GM21528 (cell line): ENCODE results near the gene CHST11.

Experiments used
- ATAC-seq: cut with Tn5 transposase; IDR thresholded peaks from one replicate; pipeline ENCODE4 v1.9.1; 2021; ENCODE audit warnings: mild to moderate bottlenecking, moderate library complexity; ENCODE audit not compliant: unreplicated experiment, low FRiP score

Gene CHST11

DNA sequence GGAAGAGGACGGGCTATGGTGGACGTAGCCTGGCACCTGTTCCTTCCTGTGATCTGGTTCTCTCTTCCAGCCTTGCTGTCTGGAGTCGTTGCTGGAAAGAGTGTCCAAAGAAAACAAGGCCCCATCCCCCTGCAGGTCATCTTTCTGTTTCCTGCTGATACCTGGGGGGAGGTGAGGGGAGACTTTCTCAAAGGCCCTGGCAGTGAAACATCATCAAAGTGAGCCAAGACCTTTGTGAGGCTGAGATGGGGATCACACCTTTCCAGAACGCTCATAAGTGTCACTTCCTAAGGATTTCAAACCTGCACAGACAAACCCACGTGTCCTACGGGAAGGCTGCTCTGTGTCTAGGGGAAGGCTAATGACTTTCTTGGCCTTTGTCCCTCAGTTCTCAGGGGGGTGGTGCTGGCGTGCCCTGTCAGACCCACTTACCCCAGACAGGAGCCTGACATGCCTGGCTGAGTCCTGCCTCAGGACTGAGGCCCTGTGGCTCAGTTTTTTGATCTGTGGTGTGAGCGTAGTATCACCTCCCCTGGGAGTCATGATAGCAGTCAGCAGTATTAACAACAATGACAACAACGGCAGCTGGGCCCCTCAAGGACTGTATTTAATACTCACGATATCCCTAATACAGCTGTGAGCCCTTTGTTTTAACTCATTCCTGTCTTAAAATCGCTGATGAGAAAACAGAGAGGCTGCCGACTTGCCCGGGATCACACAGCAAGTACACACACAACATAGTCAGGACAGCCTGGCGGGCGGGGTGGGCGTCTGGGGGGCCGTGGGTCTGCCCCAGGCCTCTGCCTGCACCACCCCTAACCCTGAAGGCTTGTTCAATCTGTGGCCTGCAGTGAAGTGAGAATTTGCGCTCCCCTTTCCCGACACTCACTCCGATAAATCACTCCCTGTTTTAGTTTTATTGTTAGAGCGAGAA is 266.1 kb downstream of the CHST11 start:
- ATAC-seq, result no peak

DNA sequence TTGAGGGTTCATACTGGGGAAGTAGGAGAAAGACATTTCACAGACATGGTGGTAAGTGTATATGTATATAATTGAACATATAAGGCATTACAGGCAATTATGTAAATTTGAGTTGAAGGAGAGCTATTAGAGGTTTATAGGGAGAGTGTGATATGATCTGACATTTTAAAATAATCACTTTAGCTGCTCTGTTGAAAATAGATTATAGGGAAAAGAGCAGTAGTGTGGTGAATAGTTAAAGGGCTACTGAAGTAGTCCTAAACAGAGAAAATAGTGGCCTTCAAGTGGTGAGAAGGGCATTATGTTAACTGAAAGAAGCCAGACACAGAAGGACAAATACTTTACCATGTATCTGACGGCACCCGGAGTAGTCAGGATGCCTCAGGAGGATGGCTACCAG is 267.1 kb downstream of the CHST11 start:
- ATAC-seq, result no peak

DNA sequence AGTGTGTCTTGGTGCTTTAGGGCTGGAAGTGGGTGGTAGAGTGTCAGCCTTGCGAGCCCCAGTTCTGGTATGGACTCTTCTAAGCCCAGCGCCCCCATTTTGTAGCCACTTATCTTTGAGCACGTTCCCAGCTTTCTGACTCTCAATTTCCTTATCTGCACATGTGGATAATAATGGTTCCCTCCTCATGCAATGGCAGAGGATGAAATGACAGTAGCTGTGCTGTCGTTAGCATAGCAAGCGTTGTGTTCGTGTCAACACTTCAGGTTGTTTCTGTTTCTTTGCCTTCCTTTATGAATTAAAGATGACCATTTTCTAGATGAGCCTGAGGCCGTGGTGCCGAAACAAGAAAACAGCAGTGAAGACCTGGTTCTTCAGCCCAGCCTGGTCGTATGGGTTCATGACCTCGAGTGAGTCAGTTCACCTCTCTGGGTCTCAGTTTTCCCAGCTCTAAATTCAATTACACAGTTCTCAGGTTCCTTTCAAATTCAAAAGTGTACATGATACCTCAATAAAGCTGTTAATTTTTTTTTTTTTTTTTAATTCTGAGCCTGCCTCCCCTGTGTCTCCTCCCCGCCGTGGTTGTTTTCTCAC is 268.3 kb downstream of the CHST11 start:
- ATAC-seq, result no peak

DNA sequence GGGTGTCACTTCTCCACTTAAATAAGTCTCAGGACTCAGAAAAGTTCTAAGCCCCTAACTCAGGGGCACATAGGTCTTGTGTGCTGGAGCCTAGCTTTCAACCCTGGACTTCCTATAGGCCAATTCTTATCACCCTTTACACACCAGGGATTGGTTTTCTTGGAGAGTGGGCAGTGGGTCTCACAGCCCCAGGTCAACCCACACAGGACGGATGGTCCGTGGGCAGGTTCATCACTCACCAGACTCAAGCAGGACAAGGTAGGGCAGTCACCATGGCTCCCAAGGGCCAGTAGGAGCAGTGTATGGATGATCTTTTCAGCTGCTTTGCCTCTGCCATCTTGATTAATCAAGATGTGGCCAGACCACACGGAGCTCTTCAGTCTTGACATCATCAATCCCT is 268.9 kb downstream of the CHST11 start:
- ATAC-seq, result no peak

DNA sequence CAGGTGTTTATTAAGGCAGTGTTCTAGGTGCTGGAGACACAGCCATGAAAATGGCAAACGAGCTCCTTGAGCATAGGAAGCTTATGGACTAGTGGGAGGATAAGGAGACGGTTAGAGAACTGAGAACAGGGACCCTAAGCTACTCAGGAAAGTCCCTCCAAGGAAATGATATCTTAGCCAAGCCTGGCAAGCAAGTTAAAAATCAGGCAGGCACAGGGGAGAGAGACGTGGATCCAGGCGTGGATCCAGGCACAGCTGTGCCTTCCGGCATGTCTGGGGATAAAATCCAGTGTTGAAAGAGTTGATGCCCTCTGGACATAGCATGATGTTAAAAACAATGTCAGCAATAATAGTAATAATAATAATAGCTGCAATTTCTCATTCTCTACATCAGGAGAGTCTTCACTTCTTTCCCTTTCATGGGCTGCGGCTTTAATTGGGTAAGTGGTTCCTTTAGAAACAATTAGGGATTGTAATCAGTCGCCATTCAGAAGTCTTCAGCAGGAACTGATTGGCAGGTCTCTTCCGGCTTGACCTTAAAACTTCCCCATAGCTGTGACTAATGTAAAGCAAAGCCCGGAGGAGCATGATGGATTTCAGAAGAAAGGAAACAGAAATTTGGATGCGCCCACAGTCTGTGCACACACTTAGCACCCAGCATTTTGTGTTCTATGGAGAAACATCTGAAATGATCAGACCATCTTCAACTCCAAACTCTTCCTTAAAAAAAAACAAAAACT is 271.1 kb downstream of the CHST11 start:
- ATAC-seq, result no peak

DNA sequence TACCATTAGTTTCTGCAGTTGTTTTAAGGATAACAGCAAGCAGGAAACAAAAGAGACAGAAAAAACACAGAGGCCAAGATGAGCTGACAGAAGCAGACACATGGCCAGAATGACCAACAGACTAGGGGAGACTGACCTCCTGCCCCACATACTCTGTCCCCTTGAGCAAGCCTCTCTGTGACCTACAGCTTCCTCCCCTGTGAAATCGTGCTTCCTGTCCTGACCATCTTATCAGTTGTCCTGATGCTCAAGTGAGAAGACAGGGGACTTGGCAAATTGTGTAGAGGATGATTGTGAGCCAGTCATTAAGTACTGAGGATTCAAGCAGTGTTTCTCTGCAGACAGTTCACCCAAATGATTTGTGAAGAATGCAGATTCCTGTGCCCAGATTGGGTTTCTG is 272.3 kb downstream of the CHST11 start:
- no peak for ATAC-seq

DNA sequence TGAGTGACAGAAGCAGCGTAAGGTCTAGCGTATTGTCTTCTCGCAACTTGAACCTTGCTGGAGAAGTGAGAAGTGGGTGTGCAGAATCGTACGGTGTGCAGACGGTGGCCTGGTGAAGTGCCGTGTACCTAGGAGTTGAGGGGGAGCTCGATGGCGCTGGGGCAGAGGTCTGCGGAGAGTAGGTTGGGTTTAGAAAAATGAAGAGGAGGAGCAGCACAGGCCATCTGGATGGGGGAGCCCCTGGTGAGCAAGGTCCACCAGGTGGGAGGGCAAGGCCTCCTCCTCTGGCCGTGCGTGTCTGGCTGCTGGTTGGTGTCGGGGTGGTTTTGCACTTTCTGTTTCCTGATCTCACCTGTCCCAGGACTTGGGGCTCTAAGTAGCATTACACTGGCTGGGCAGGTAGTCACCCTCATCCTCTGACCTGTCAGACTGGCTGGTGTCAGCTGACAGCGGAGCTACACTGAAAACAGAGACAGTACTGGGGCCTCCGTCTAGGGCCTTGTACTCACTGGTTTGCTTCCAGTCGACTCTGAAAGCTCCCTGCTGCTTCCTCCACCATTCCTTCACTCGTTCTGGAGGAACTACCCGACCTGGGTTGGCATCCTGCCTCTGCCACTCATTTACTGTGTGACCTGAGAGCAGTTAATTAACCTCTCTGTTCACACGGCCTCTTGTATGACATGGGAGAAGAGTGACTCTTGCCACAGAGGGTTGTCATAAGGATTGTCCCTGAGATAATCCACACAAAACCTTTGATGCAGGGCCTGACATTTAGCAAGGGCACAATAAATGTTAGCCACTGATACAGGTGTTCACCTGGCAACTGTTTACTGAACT is 273.1 kb downstream of the CHST11 start:
- ATAC-seq, result no peak

DNA sequence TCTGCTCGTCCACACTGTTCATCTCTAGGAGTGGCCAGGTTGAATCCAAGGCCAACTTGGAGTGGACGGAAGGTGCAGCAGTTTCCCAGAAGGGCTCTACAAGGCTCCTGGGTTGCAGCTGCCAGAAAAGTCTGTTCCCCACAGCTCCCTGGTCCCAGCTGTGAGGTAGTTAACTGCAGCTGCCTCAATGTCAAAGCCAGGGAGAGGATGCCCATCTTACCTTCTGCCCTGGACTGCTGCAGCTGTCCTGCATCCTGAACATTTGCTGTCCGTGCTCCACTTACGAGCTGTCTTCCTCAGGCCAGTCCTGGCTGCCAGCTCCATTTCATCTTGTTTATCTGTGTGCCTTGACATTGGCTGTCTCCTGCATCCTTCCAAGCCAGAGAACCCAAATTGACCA is 274.0 kb downstream of the CHST11 start:
- no peak for ATAC-seq

DNA sequence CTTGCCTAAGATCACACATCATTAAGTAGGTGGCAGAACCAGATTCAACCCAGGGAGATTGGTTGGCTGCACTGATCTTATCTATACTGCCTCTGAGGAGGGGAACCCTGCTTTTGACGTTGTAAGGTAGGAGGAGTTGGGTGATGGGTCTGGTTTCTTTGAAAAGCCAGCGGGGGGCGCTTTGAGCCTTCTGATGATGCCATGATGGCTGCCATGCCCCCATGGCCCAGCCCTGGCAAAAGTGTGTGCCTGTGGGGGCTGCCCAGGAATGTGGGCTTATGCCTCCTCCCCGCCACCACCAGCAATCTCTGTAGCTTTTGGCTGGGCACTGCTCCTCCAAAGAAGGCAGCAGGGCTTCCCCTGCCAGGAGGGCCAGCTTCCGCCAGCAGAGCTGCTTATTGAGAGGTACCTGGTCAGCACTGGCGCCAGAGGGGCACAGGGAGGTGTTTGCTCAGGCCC is 277.0 kb downstream of the CHST11 start:
- ATAC-seq, result no peak

DNA sequence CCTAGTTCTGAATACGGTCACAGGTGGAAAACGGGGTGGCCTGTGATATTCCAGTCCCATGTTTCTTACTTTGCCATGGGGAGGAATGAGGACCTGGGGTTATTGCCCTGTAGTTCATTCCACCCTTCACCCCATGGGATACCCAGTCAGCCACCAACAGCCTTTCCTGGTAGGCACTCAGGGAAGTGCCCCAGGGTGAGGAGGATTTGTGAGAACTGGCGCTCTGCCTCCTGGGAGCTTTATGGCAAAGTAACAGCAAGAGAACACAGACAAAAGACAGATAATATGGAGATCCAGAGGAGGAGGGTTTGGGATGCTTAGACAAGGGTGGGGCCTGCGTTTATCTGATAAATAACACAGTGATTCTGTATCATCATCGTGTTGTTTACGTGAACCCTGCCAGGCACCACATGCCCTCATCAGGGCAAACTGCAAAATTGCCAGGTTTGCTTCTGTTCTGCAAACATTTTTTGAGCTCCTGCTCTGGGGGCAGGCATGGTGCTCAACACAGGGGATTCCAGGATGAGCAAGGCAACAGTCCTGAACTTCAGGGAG is 277.9 kb downstream of the CHST11 start:
- no peak for ATAC-seq

DNA sequence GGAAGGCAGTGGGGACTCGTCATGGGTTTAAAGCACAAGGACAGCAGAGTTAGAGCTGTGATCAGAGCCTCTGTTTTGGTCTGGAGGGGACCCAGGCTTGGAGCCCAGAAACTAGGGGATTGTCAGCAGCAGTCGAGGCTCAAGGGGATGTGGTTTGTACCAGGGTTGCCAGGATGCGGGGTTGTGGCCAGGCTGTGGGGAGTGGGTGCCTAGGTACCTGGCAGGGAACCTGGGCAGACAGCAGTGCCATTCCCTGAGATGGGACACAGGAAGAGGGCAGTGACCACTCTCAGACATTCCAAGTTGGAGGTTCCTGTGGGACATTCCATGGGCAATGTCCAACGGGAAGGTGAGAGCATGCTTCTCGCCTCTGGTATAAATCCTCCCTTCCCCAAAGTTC is 279.1 kb downstream of the CHST11 start:
- ATAC-seq, result no peak

DNA sequence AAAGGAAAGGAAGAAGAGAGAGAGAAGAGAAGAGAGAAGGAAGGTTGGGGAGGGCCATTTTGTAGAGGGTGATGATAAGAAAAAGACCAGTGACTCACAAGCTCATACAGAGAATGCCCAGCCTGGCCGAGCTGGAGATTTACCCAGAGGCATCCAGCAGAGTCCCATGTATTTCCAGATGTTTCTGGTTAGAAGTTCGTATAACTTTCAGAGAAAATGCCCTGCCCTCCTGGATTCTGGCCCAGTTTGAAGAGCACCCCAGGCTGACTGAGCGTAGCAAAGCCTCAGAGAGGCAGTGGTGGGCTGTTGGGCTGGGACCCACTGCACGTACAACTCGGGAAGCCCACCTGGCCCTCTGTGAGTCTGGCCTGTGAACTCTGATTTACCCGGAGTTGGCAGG is 279.6 kb downstream of the CHST11 start:
- ATAC-seq, result no peak

DNA sequence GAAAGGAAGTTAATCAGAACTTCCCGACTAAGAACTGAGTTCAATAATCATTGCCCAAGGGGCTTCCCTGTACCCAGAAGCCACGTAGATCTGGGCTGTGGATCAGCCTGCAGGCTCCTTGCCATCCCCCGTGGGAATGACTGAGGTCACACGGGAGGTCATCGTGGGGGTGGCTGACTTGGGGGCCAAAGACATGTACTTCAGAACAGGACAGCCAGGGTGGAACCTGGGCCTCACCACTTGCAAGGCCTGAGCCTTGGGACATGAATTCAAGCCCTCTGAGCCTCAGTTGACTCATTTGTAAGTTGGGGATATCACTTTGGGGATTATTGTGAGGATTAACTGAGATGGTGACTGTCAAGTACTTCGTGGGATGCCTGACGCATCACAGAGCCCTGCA is 280.4 kb downstream of the CHST11 start:
- ATAC-seq, result no peak

DNA sequence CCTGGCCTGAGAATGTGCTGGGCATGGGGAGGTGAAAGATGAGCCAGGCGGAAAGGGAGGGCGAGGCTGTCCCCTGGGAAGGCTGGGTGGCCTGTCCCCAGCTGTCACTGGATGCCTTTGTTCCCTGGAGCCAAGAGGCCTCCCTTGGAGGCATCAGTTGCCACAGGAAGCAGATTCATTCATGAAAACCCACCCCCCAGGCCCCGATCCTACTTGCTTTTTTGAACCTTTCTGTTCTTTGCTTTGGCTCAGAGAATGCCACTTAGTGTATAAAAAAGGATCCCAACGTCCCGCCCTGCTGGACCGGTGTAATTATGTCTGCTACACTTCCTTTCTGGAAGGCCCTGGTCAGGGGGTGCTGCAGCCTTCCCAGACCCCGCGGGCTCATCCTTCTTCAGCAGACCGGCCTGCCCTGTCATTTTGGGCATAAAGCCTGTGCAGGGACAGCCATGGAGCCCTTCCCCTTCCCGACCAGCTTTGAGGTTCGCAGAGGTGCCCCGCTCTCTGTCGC is 281.1 kb downstream of the CHST11 start:
- ATAC-seq, result no peak

DNA sequence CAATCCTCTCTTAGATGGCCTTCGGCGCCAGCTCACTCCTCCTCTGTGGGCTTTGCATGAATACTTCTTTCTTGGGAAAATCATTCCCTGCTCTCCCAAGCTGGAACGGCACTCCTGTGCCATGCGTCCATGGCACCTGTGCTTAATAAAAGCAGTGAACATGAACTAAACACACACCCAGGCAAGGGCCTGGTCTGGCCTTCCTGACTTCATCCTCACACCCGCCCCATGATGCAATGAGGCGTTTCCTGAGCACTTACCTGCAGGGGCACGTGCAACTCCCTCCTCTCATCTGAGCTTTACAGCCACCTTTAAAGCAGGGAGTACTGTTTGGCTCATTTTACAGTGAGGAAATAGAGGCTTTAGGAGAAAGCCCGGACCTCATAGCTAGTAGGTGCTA is 281.6 kb downstream of the CHST11 start:
- no peak for ATAC-seq

DNA sequence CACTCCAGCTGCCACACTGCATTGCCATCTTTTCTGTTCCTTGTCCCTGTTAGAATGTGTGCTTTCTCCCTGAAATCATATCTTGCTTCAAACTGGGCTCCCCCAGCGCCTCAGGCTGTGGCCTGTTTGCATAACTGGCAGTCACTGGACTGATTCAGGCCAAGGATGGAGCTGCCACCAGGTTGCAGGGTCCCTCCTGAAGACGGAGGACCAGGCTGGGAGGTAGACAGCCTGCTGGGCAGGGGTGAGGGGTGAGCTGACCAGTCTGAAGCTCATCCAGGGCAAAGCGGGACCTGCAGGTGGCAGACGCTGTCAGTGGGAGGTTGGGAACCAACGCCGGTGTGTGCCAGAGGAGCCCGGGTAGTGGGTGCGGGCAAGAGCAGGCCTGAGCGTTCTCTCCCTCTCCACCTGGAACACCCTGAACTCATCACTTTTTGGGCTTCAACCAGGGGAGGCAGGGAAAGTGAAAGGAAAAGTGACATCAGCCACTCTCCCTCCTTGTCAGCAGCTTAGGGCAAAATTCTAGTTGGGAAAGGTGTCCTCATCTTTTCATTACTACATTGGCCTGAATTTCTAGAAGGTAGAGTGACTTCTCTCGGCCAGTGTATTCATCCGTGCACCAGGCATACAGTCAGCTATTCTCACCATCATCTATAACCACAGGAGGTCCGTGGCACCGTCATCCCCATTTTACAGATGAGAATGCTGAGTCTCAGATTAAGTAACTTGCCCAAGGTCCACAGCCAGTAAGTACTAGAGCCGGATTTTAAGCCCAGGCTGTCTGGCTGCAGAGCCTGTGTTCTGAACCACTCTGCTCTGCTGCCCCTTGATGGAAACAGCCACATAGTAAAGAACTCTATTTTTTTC is 282.3 kb downstream of the CHST11 start:
- no peak for ATAC-seq

DNA sequence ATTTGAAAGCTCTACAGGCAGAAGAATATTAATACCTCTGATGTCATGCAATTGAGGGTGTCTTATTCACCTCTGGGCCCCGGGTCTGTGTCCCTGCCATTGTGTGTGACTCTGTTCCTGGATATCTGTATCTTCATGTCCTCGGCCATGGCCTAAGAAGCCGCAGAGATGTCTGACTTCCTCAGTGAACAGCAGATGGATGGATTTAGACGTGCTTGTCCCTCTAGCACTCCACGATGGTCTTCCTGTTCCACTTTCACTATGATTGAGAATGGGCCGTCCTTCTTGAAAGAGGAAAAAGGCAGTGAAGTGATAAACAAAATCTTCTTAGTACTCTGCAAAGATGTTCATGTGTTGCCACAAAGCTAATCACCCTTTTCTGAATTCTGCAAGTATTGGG is 283.9 kb downstream of the CHST11 start:
- peak; percentile 68 for ATAC-seq

DNA sequence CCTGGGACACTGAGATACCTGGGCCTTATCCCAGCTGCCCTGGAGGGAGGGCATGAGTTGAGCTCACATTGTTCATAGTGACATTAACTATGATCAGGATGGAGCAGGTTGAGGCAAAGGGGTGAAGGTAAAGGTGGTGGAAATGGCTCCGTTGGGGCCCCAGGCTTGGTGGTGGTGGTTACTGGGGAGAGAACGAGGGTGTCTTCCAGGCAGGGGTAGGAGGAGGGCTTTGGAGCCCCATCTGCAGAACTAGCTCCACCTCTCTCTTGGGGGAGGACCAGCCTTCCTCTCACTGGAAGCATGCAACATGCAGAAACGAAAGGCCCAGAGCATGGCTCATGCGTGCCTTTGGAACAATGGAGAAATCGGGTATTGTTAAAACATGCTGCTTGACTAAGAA is 284.3 kb downstream of the CHST11 start:
- peak; percentile 19 for ATAC-seq
